Calu3 (cell line): Measurements from ENCODE around the gene GNB1L. TPM values are rescaled to one million over a fixed set of nuclear protein-coding genes. Genes with fewer than 3 reads are reported as not detected.
"Not testable (repeated sequence)": the region's sequence is repeated elsewhere in the genome, so short reads cannot be mapped to it uniquely, and the experiment has no call there.

Source experiments
- BruUV-seq: library from RNA; stranded (reverse); fragments of 400-500 nt; replicated peaks from 2 replicates; lab custom pipeline; 2021; lab: Mats Ljungman, UMichigan
- CTCF ChIA-PET: fragments of 300-600 bp; sonication (Branson Sonifier 250); formaldehyde crosslinking; loops from one replicate; lab custom pipeline; 2022; ENCODE audit warnings: antibody characterized with exemption; lab: Charles Lee
- DNase-seq: peaks from one replicate; pipeline ENCODE4 v3.0.0; 2022
- H3K27ac Mint-ChIP-seq: one replicate; pipeline ENCODE4 v1.8.0; 2022; ENCODE audit warnings: mixed read lengths; ENCODE audit not compliant: unreplicated experiment
- H3K27me3 Mint-ChIP-seq: one replicate; pipeline ENCODE4 v1.8.0; 2022; ENCODE audit warnings: mixed read lengths; ENCODE audit not compliant: unreplicated experiment
- H3K36me3 Mint-ChIP-seq: one replicate; pipeline ENCODE4 v1.8.0; 2022; ENCODE audit warnings: mild to moderate bottlenecking, moderate library complexity, mixed read lengths; ENCODE audit not compliant: insufficient read depth, unreplicated experiment
- H3K4me1 Mint-ChIP-seq: one replicate; pipeline ENCODE4 v1.8.0; 2022; ENCODE audit warnings: mild to moderate bottlenecking, low read depth, mixed read lengths; ENCODE audit not compliant: unreplicated experiment
- H3K4me3 Mint-ChIP-seq: one replicate; pipeline ENCODE4 v1.8.0; 2022; ENCODE audit warnings: mild to moderate bottlenecking, low read depth, moderate library complexity, mixed read lengths; ENCODE audit not compliant: unreplicated experiment
- H3K9me3 Mint-ChIP-seq: one replicate; pipeline ENCODE4 v1.8.0; 2022; ENCODE audit warnings: low read depth, mixed read lengths; ENCODE audit not compliant: unreplicated experiment
- CTCF ChIP-seq: fragments of 200-600 bp; IDR thresholded peaks from one replicate; pipeline ENCODE4 v1.8.0; 2022; ENCODE audit warnings: antibody characterized with exemption; ENCODE audit not compliant: unreplicated experiment
- intact Hi-C: fragments of 100-400 bp; cut with micrococcal nuclease; formaldehyde crosslinking; loops from one replicate; pipeline ENCODE4 v1.10.0; 2022; ENCODE audit not compliant: unreplicated experiment
- total RNA-seq: library from RNA; stranded (reverse); gene quantifications from 2 replicates; pipeline ENCODE4 v1.2.3, GENCODE V29; 2022

The GNB1L gene
- total RNA-seq, 1 experiment from 2014 or later: 13.0 TPM

GRCh38 chr22:19837915-19838314, 16.8 kb downstream of the GNB1L start:
- CTCF ChIA-PET: no interaction called here

GRCh38 chr22:19836512-19836911, 18.2 kb downstream of the GNB1L start:
- no peak overlapping the region for H3K27ac Mint-ChIP-seq
- intact Hi-C loops: no loop called here

More at GRCh38 chr22:19837915-19838314, 16.8 kb downstream of the GNB1L start:
- Mint-ChIP-seq H3K4me3 (no peak overlapping the region), H3K27ac (no peak overlapping the region), H3K36me3 (no peaks in the 10 kb centered on the region), H3K9me3 (no peaks in the 10 kb centered on the region), H3K27me3 (no peaks in the 10 kb centered on the region), H3K4me1 (peaks cover 17% of the 10 kb centered on the region)
- no peak for TF ChIP-seq CTCF
- no peak for DNase-seq
- intact Hi-C loops: no loop called here
- BruUV-seq: no TSS peak

GRCh38 chr22:19834599-19834998, 20.1 kb downstream of the GNB1L start:
- CTCF ChIA-PET: no interaction called here
- Mint-ChIP-seq H3K27ac (no peak overlapping the region), H3K4me3 (no peak overlapping the region), H3K27me3 (no peaks in the 10 kb centered on the region), H3K36me3 (no peaks in the 10 kb centered on the region), H3K4me1 (no peaks in the 10 kb centered on the region), H3K9me3 (no peaks in the 10 kb centered on the region)
- intact Hi-C loops: no loop called here
- no peak for TF ChIP-seq CTCF
- no peak for DNase-seq
- no TSS peak for BruUV-seq

More at GRCh38 chr22:19836512-19836911, 18.2 kb downstream of the GNB1L start:
- DNase-seq: no peak
- H3K27me3 Mint-ChIP-seq: no peaks in the 10 kb centered on the region
- peaks cover 12% of the 10 kb centered on the region for H3K4me1 Mint-ChIP-seq
- CTCF ChIA-PET: no interaction called here
- no peak for TF ChIP-seq CTCF
- H3K4me3 Mint-ChIP-seq: no peak overlapping the region
- BruUV-seq: no TSS peak
- no peaks in the 10 kb centered on the region for H3K36me3 Mint-ChIP-seq
- H3K9me3 Mint-ChIP-seq: no peaks in the 10 kb centered on the region

- BruUV-seq, H3K27me3 Mint-ChIP-seq, H3K4me1 Mint-ChIP-seq, H3K4me3 Mint-ChIP-seq, H3K9me3 Mint-ChIP-seq, H3K36me3 Mint-ChIP-seq, DNase-seq, H3K27ac Mint-ChIP-seq, CTCF ChIA-PET, intact Hi-C loops: not testable (repeated sequence)
Measured at GRCh38 chr22:19833327-19833726, 21.3 kb downstream of the GNB1L start.

GRCh38 chr22:19832476-19833108, 22.1 kb downstream of the GNB1L start:
- Mint-ChIP-seq H3K27me3 (no peaks in the 10 kb centered on the region), H3K9me3 (no peaks in the 10 kb centered on the region), H3K36me3 (no peaks in the 10 kb centered on the region), H3K4me3 (no peak overlapping the region), H3K4me1 (no peaks in the 10 kb centered on the region), H3K27ac (no peak overlapping the region)
- intact Hi-C loops: no loop called here
- TF ChIP-seq CTCF: no peak
- BruUV-seq: no TSS peak
- DNase-seq: no peak
- CTCF ChIA-PET: no interaction called here

GRCh38 chr22:19831979-19832378, 22.7 kb downstream of the GNB1L start:
- DNase-seq, H3K9me3 Mint-ChIP-seq, H3K36me3 Mint-ChIP-seq, intact Hi-C loops, BruUV-seq, H3K4me3 Mint-ChIP-seq, H3K27me3 Mint-ChIP-seq, H3K4me1 Mint-ChIP-seq, CTCF ChIA-PET, H3K27ac Mint-ChIP-seq: not testable (repeated sequence)
